ENCODE data around the gene EIF2B2.

EIF2B2 gene

GRCh38 chr14:74973905-74974363 is 28.8 kb upstream of the EIF2B2 start:
- DNase-seq (ENCODE audit: low read depth, low spot score): no peak

- no peak for DNase-seq (ENCODE audit: low read depth, low spot score)
Observed at GRCh38 chr14:74974364-74975058, 28.2 kb upstream of the EIF2B2 start.

- no peak for DNase-seq (ENCODE audit: low read depth, low spot score)
Observed at GRCh38 chr14:74975059-74975810, 27.5 kb upstream of the EIF2B2 start.

- DNase-seq (ENCODE audit: low read depth, low spot score): no peak
Observed at GRCh38 chr14:74976264-74977113, 26.2 kb upstream of the EIF2B2 start.

GRCh38 chr14:74977164-74977900 is 25.4 kb upstream of the EIF2B2 start:
- no peak for DNase-seq (ENCODE audit: low read depth, low spot score)

GRCh38 chr14:74977901-74978385 is 24.8 kb upstream of the EIF2B2 start:
- no peak for DNase-seq (ENCODE audit: low read depth, low spot score)

- DNase-seq (ENCODE audit: low read depth, low spot score): no peak
Observed at GRCh38 chr14:74978416-74978947, 24.2 kb upstream of the EIF2B2 start.

- no peak for DNase-seq (ENCODE audit: low read depth, low spot score)
Observed at GRCh38 chr14:74979029-74979428, 23.7 kb upstream of the EIF2B2 start.

- DNase-seq (ENCODE audit: low read depth, low spot score): no peak
Observed at GRCh38 chr14:74979442-74980397, 23.0 kb upstream of the EIF2B2 start.

GRCh38 chr14:74980398-74980730 is 22.4 kb upstream of the EIF2B2 start:
- no peak for DNase-seq (ENCODE audit: low read depth, low spot score)

- peak; percentile 72 for DNase-seq (ENCODE audit: low read depth, low spot score)
Observed at GRCh38 chr14:74980731-74981461, 21.8 kb upstream of the EIF2B2 start.

- no peak for DNase-seq (ENCODE audit: low read depth, low spot score)
Observed at GRCh38 chr14:74981462-74981782, 21.3 kb upstream of the EIF2B2 start.

- DNase-seq (ENCODE audit: low read depth, low spot score): no peak
Observed at GRCh38 chr14:74981833-74982232, 20.9 kb upstream of the EIF2B2 start.

GRCh38 chr14:74982661-74983060 is 20.1 kb upstream of the EIF2B2 start:
- DNase-seq (ENCODE audit: low read depth, low spot score): no peak

- DNase-seq (ENCODE audit: low read depth, low spot score): no peak
Observed at GRCh38 chr14:74983343-74983742, 19.4 kb upstream of the EIF2B2 start.

- DNase-seq (ENCODE audit: low read depth, low spot score): no peak
Observed at GRCh38 chr14:74984236-74985027, 18.3 kb upstream of the EIF2B2 start.

- no peak for DNase-seq (ENCODE audit: low read depth, low spot score)
Observed at GRCh38 chr14:74985028-74985310, 17.8 kb upstream of the EIF2B2 start.

- no peak for DNase-seq (ENCODE audit: low read depth, low spot score)
Observed at GRCh38 chr14:74985806-74986205, 16.9 kb upstream of the EIF2B2 start.

GRCh38 chr14:74988131-74988530 is 14.6 kb upstream of the EIF2B2 start:
- no peak for DNase-seq (ENCODE audit: low read depth, low spot score)
